H9 (cell line): ENCODE data around the gene ARHGAP15. TPM values are rescaled to one million over a fixed set of nuclear protein-coding genes. Genes with fewer than 3 reads are reported as not detected.

Experiments
- DNase-seq: peaks from one replicate; pipeline ENCODE4 v3.0.0-alpha.2; 2017
- H2AFZ ChIP-seq: one replicate; pipeline ENCODE4 v1.6.1; 2013; ENCODE audit warnings: mild to moderate bottlenecking, low read length, control low read depth, moderate library complexity
- H2AK5ac ChIP-seq: 2 replicates; pipeline ENCODE4 v1.6.1; 2013; ENCODE audit warnings: low read length, control low read depth, mixed read lengths; ENCODE audit not compliant: insufficient read length
- H2BK120ac ChIP-seq: one replicate; pipeline ENCODE4 v1.6.1; 2013; ENCODE audit warnings: low read depth, mild to moderate bottlenecking, low read length, control low read depth, inconsistent platforms; ENCODE audit not compliant: poor library complexity, severe bottlenecking
- H2BK12ac ChIP-seq: 2 replicates; pipeline ENCODE4 v1.6.1; 2013; ENCODE audit warnings: low read length, control low read depth, mixed read lengths, low read depth; ENCODE audit not compliant: insufficient read length
- H2BK15ac ChIP-seq: 2 replicates; pipeline ENCODE4 v1.6.1; 2013; ENCODE audit warnings: low read depth, low read length, control low read depth
- H2BK20ac ChIP-seq: one replicate; pipeline ENCODE4 v1.6.1; 2013; ENCODE audit warnings: low read depth, mild to moderate bottlenecking, low read length, control low read depth, inconsistent platforms; ENCODE audit not compliant: poor library complexity, severe bottlenecking
- H2BK5ac ChIP-seq: 2 replicates; pipeline ENCODE4 v1.6.1; 2013; ENCODE audit warnings: low read length, control low read depth, mixed read lengths; ENCODE audit not compliant: insufficient read length
- H3K14ac ChIP-seq: 2 replicates; pipeline ENCODE4 v1.6.1; 2013; ENCODE audit warnings: low read length, control low read depth; ENCODE audit not compliant: insufficient read depth
- H3K18ac ChIP-seq: 2 replicates; pipeline ENCODE4 v1.6.1; 2013; ENCODE audit warnings: low read depth, mild to moderate bottlenecking, mixed read lengths, low read length, control low read depth; ENCODE audit not compliant: insufficient read length
- H3K23ac ChIP-seq: 2 replicates; pipeline ENCODE4 v1.6.1; 2013; ENCODE audit warnings: low read length, control low read depth, mixed read lengths, low read depth; ENCODE audit not compliant: insufficient read length
- H3K23me2 ChIP-seq: 2 replicates; pipeline ENCODE4 v1.6.1; 2013; ENCODE audit warnings: low read depth, mild to moderate bottlenecking, mixed read lengths, low read length, control low read depth; ENCODE audit not compliant: insufficient read length, poor library complexity, severe bottlenecking
- H3K27ac ChIP-seq: 2 replicates; pipeline ENCODE4 v1.5.1; 2013; ENCODE audit warnings: low read length, control low read depth, mixed read lengths, low read depth; ENCODE audit not compliant: insufficient read length
- H3K27me3 ChIP-seq: 2 replicates; pipeline ENCODE4 v1.6.1; 2013; ENCODE audit warnings: low read length, control low read depth, inconsistent platforms; ENCODE audit not compliant: insufficient read depth
- H3K4ac ChIP-seq: 2 replicates; pipeline ENCODE4 v1.6.1; 2013; ENCODE audit warnings: low read depth, mild to moderate bottlenecking, control low read depth, inconsistent platforms, low read length, moderate library complexity
- H3K4me1 ChIP-seq: 2 replicates; pipeline ENCODE4 v1.6.1; 2013; ENCODE audit warnings: low read length, control low read depth, inconsistent platforms; ENCODE audit not compliant: insufficient read depth
- H3K4me2 ChIP-seq: 2 replicates; pipeline ENCODE4 v1.6.1; 2013; ENCODE audit warnings: low read length, control low read depth, mixed read lengths; ENCODE audit not compliant: insufficient read length, insufficient read depth
- H3K56ac ChIP-seq: 2 replicates; pipeline ENCODE4 v1.6.1; 2013; ENCODE audit warnings: low read depth, mild to moderate bottlenecking, mixed read lengths, low read length, control low read depth; ENCODE audit not compliant: insufficient read length
- H3K79me1 ChIP-seq: 2 replicates; pipeline ENCODE4 v1.6.1; 2013; ENCODE audit warnings: low read depth, mild to moderate bottlenecking, moderate library complexity, low read length, control low read depth, inconsistent platforms; ENCODE audit not compliant: insufficient read depth, poor library complexity, severe bottlenecking
- H3K79me2 ChIP-seq: 2 replicates; pipeline ENCODE4 v1.6.1; 2013; ENCODE audit warnings: low read length, control low read depth, inconsistent platforms; ENCODE audit not compliant: insufficient read depth
- H3K9ac ChIP-seq: 2 replicates; pipeline ENCODE4 v1.6.1; 2013; ENCODE audit warnings: low read length, control low read depth, mixed read lengths; ENCODE audit not compliant: insufficient read length; ENCODE audit errors: extremely low read depth
- H3K9me3 ChIP-seq: one replicate; pipeline ENCODE4 v1.6.1; 2013; ENCODE audit warnings: low read depth, low read length, inconsistent platforms; ENCODE audit not compliant: control insufficient read depth
- H3T11ph ChIP-seq: one replicate; pipeline ENCODE4 v1.6.1; 2013; ENCODE audit warnings: mild to moderate bottlenecking, low read length, control low read depth, inconsistent platforms
- H4K20me1 ChIP-seq: one replicate; pipeline ENCODE4 v1.6.1; 2013; ENCODE audit not compliant: control insufficient read depth, insufficient read length, insufficient read depth
- H4K5ac ChIP-seq: 2 replicates; pipeline ENCODE4 v1.6.1; 2013; ENCODE audit warnings: low read depth, mild to moderate bottlenecking, mixed read lengths, low read length, control low read depth; ENCODE audit not compliant: insufficient read length
- H4K8ac ChIP-seq: replicated peaks from 2 replicates; pipeline ENCODE4 v1.6.1; 2013; ENCODE audit warnings: low read length, control low read depth, mixed read lengths, low read depth; ENCODE audit not compliant: insufficient read length
- H4K91ac ChIP-seq: 2 replicates; pipeline ENCODE4 v1.6.1; 2013; ENCODE audit warnings: low read depth, mild to moderate bottlenecking, moderate library complexity, mixed read lengths, low read length, control low read depth; ENCODE audit not compliant: insufficient read length
- H3K27ac Mint-ChIP-seq, 3 experiments: 2 replicates in 2 of 3; 3 replicates in 1 of 3; pipeline ENCODE4 v1.8.0; 2020 to 2021; ENCODE audit warnings: mixed read lengths in 3 of 3, mild to moderate bottlenecking in 1 of 3, moderate library complexity in 1 of 3
- H3K27me3 Mint-ChIP-seq: 2 replicates; pipeline ENCODE4 v1.8.0; 2021; ENCODE audit warnings: low read depth, mild to moderate bottlenecking, moderate library complexity, mixed read lengths
- H3K36me3 Mint-ChIP-seq, 3 experiments: 2 replicates in 2 of 3; 3 replicates in 1 of 3; pipeline ENCODE4 v1.8.0; 2020 to 2021; ENCODE audit warnings: low read depth in 3 of 3, mixed read lengths in 3 of 3; ENCODE audit not compliant: insufficient read depth in 1 of 3
- H3K4me1 Mint-ChIP-seq, 2 experiments: 2 replicates each; pipeline ENCODE4 v1.8.0; 2020; ENCODE audit warnings: mixed read lengths in 2 of 2
- H3K4me3 Mint-ChIP-seq, 2 experiments: 2 replicates in 1 of 2; 3 replicates in 1 of 2; pipeline ENCODE4 v1.8.0; 2020 to 2021; ENCODE audit warnings: mild to moderate bottlenecking in 2 of 2, mixed read lengths in 2 of 2, moderate library complexity in 1 of 2
- H3K9me3 Mint-ChIP-seq, 2 experiments: 2 replicates in 1 of 2; 3 replicates in 1 of 2; pipeline ENCODE4 v1.8.0; 2020; ENCODE audit warnings: mild to moderate bottlenecking in 2 of 2, mixed read lengths in 2 of 2, moderate library complexity in 1 of 2
- CTCF ChIP-seq: fragments of 200-600 bp; sonication (generic); conservative IDR thresholded peaks from 3 replicates; pipeline ENCODE4 v1.8.0; 2021; ENCODE audit warnings: antibody characterized with exemption, mild to moderate bottlenecking
- total RNA-seq: library from RNA; stranded (reverse); gene quantifications from 2 replicates; pipeline ENCODE4 v1.2.1, GENCODE V29; 2021

Gene ARHGAP15
- total RNA-seq, 1 experiment from 2014 or later = not detected

GRCh38 chr2:143586119-143586518 lies 456.9 kb downstream of the ARHGAP15 start:
- Histone ChIP-seq H2BK5ac (no peak overlapping the region), H3K9me3 (no peaks in the 10 kb centered on the region), H3K4me2 (no peak overlapping the region), H3K4ac (no peak overlapping the region), H3T11ph (no peak overlapping the region), H3K23ac (no peak overlapping the region), H2BK15ac (no peak overlapping the region), H3K79me1 (no peaks in the 10 kb centered on the region), H3K27ac (no peak overlapping the region), H3K9ac (no peak overlapping the region), H3K79me2 (no peaks in the 10 kb centered on the region), H4K20me1 (no peaks in the 10 kb centered on the region), H2BK20ac (no peak overlapping the region), H2BK120ac (no peak overlapping the region), H3K27me3 (no peaks in the 10 kb centered on the region), H4K5ac (no peak overlapping the region), H2AFZ (no peak overlapping the region), H3K56ac (no peak overlapping the region), H2BK12ac (no peak overlapping the region), H3K18ac (no peak overlapping the region), H3K23me2 (no peaks in the 10 kb centered on the region), H2AK5ac (no peak overlapping the region), H4K91ac (no peak overlapping the region), H3K14ac (no peak overlapping the region), H4K8ac (no peak overlapping the region), H3K4me1 (no peaks in the 10 kb centered on the region)
- no peak for TF ChIP-seq CTCF
- Mint-ChIP-seq H3K36me3 (no peaks in the 10 kb centered on the region), H3K27me3 (no peaks in the 10 kb centered on the region), H3K27ac (no peak overlapping the region), H3K9me3 (no peaks in the 10 kb centered on the region; a peak in 1 of 5 replicates), H3K4me3 (no peak overlapping the region), H3K4me1 (peaks cover 0 to 5% of the 10 kb centered on the region in 2 experiments; a peak in 1 of 4 replicates)
- DNase-seq = no peak
